ENCODE measurements around the gene COLGALT1. TPM values are rescaled to one million over a fixed set of nuclear protein-coding genes. Genes with fewer than 3 reads are reported as not detected.

The COLGALT1 gene
- total RNA-seq, 4 donors from 2014 or later, result 58.2 to 118 (median 94.5) TPM

GRCh38 chr19:17542793-17543582, 12.5 kb upstream of the COLGALT1 start:
- TF ChIP-seq CTCF (IDR thresholded peaks at IDR 0.05; ENCODE audit: low read depth), result no peak

GRCh38 chr19:17543986-17544385, 11.5 kb upstream of the COLGALT1 start:
- no peak for TF ChIP-seq CTCF (IDR thresholded peaks at IDR 0.05; ENCODE audit: low read depth)

GRCh38 chr19:17544418-17544817, 11.0 kb upstream of the COLGALT1 start:
- TF ChIP-seq CTCF (IDR thresholded peaks at IDR 0.05; ENCODE audit: low read depth), result no peak

- TF ChIP-seq CTCF (IDR thresholded peaks at IDR 0.05; ENCODE audit: low read depth), result no peak
Measured at GRCh38 chr19:17548145-17548544, 7.3 kb upstream of the COLGALT1 start.

- TF ChIP-seq CTCF (IDR thresholded peaks at IDR 0.05; ENCODE audit: low read depth), result no peak
Measured at GRCh38 chr19:17549085-17549740, 6.2 kb upstream of the COLGALT1 start.

- no peak for TF ChIP-seq CTCF (IDR thresholded peaks at IDR 0.05; ENCODE audit: low read depth)
Measured at GRCh38 chr19:17550076-17550667, 5.3 kb upstream of the COLGALT1 start.

- no peak for TF ChIP-seq CTCF (IDR thresholded peaks at IDR 0.05; ENCODE audit: low read depth)
Measured at GRCh38 chr19:17553256-17553655, 2.2 kb upstream of the COLGALT1 start.

Data from subcutaneous adipose tissue (tissue), 4 donors.